ENCODE data around the gene PLXNA2. TPM values are rescaled to one million over a fixed set of nuclear protein-coding genes. Genes with fewer than 3 reads are reported as not detected.

The PLXNA2 gene
- total RNA-seq, 1 donor from 2014 or later: 17.7 TPM

- Mint-ChIP-seq H3K36me3 (ENCODE audit: low read depth, unreplicated experiment) (peaks cover 2% of the 10 kb centered on the region), H3K4me3 (ENCODE audit: unreplicated experiment) (no peak overlapping the region), H3K4me1 (ENCODE audit: low read depth, unreplicated experiment) (peaks cover 15% of the 10 kb centered on the region), H3K27me3 (ENCODE audit: low read depth, unreplicated experiment) (peaks cover 8% of the 10 kb centered on the region), H3K9me3 (ENCODE audit: unreplicated experiment) (no peaks in the 10 kb centered on the region), H3K27ac (ENCODE audit: unreplicated experiment) (no peak overlapping the region)
- Histone ChIP-seq H3K4me3 (ENCODE audit: insufficient read depth, low read depth, low read length) (no peak overlapping the region), H4K20me1 (ENCODE audit: insufficient read depth, low read length) (no peaks in the 10 kb centered on the region), H3K9me3 (ENCODE audit: insufficient read depth, low read depth, low read length) (no peaks in the 10 kb centered on the region), H3K79me2 (ENCODE audit: insufficient read depth, low read length) (no peaks in the 10 kb centered on the region), H3K27me3 (ENCODE audit: insufficient read depth, low read length) (no peaks in the 10 kb centered on the region), H2AFZ (ENCODE audit: low read depth, low read length) (no peak overlapping the region), H3K27ac (ENCODE audit: low read depth, low read length) (no peak overlapping the region), H3K36me3 (ENCODE audit: insufficient read depth, low read length) (peaks cover 6% of the 10 kb centered on the region), H3K4me1 (ENCODE audit: insufficient read depth, low read length) (peaks cover 4% of the 10 kb centered on the region), H3K9ac (ENCODE audit: low read length) (no peak overlapping the region), H3K4me2 (ENCODE audit: low read length) (no peak overlapping the region)
- no peak for TF ChIP-seq CTCF (IDR thresholded peaks at IDR 0.05; ENCODE audit: insufficient read depth, low read depth, low read length)
- TF ChIP-seq EZH2 (IDR thresholded peaks at IDR 0.05; ENCODE audit: insufficient read depth, low read length): no peak
- DNase-seq (ENCODE audit: low read depth) (no peak), FAIRE-seq (no peak)
Observed at GRCh38 chr1:208083016-208083714, 161.0 kb downstream of the PLXNA2 start.

GRCh38 chr1:208081972-208082371 is 162.2 kb downstream of the PLXNA2 start:
- Mint-ChIP-seq H3K4me1 (ENCODE audit: low read depth, unreplicated experiment) (peaks cover 14% of the 10 kb centered on the region), H3K9me3 (ENCODE audit: unreplicated experiment) (no peaks in the 10 kb centered on the region), H3K27ac (ENCODE audit: unreplicated experiment) (no peak overlapping the region), H3K4me3 (ENCODE audit: unreplicated experiment) (no peak overlapping the region), H3K36me3 (ENCODE audit: low read depth, unreplicated experiment) (peaks cover 3% of the 10 kb centered on the region), H3K27me3 (ENCODE audit: low read depth, unreplicated experiment) (peaks cover 7% of the 10 kb centered on the region)
- DNase-seq (ENCODE audit: low read depth): no peak
- Histone ChIP-seq H2AFZ (ENCODE audit: low read depth, low read length) (no peak overlapping the region), H3K4me1 (ENCODE audit: insufficient read depth, low read length) (peaks cover 4% of the 10 kb centered on the region), H3K79me2 (ENCODE audit: insufficient read depth, low read length) (no peaks in the 10 kb centered on the region), H4K20me1 (ENCODE audit: insufficient read depth, low read length) (no peaks in the 10 kb centered on the region), H3K27me3 (ENCODE audit: insufficient read depth, low read length) (no peaks in the 10 kb centered on the region), H3K9ac (ENCODE audit: low read length) (no peak overlapping the region), H3K36me3 (ENCODE audit: insufficient read depth, low read length) (peaks cover 6% of the 10 kb centered on the region), H3K4me2 (ENCODE audit: low read length) (no peak overlapping the region), H3K27ac (ENCODE audit: low read depth, low read length) (no peak overlapping the region), H3K9me3 (ENCODE audit: insufficient read depth, low read depth, low read length) (no peaks in the 10 kb centered on the region), H3K4me3 (ENCODE audit: insufficient read depth, low read depth, low read length) (no peak overlapping the region)
- FAIRE-seq: no peak
- TF ChIP-seq CTCF (IDR thresholded peaks at IDR 0.05; ENCODE audit: insufficient read depth, low read depth, low read length) (peak; percentile 16), EZH2 (IDR thresholded peaks at IDR 0.05; ENCODE audit: insufficient read depth, low read length) (no peak)

Data from astrocyte (in vitro differentiated cells and primary cell).